K562 (cell line): ENCODE results near the gene PRCP. TPM values are rescaled to one million over a fixed set of nuclear protein-coding genes. Genes with fewer than 3 reads are reported as not detected.
A peak's percentile ranks its signal among the peaks of the same experiment; 100 is the strongest.

ENCODE experiments used
- ATAC-seq: fragments of 200-7000 bp; cut with Tn5 transposase; 3 replicates; pipeline ENCODE4 v1.9.1; 2020; ENCODE audit warnings: moderate library complexity
- BruUV-seq: library from RNA; stranded (reverse); fragments of 400-500 nt; replicated peaks from 2 replicates; lab custom pipeline; 2021; lab: Mats Ljungman, UMichigan
- CTCF ChIA-PET: fragments of 300-600 bp; formaldehyde crosslinking; extraction: SDS; loops from one replicate; lab custom pipeline; 2021; ENCODE audit warnings: low intra/inter-chr PET ratio; lab: Yijun Ruan, JAX
- POLR2A ChIA-PET: fragments of 300-600, 350-650 bp; sonication (Branson Sonifier 250); formaldehyde crosslinking; extraction: SDS; loops from one replicate; lab custom pipeline; 2021; ENCODE audit warnings: antibody characterized with exemption, inconsistent platforms; lab: Yijun Ruan, JAX
- DNase-seq, 4 experiments: peaks; one replicate each; pipeline versions ENCODE4 v3.0.0 to v3.0.0-alpha.2; 2011 to 2018; ENCODE audit warnings: low spot score in 3 of 4, mixed read lengths in 3 of 4; ENCODE audit errors: extremely low read depth in 1 of 4
- FAIRE-seq: peaks from 2 replicates; lab custom pipeline; 2011; peaks lifted over from hg19 to GRCh38; lab: Jason Lieb, UNC
- H2AFZ ChIP-seq: 2 replicates; pipeline ENCODE4 v1.6.0; 2011; ENCODE audit warnings: low read depth, low read length, control low read depth, inconsistent platforms
- H3K27ac ChIP-seq: fragments of 200-600 bp; 3 replicates; pipeline ENCODE4 v1.8.0; 2011; ENCODE audit warnings: low read depth, mild to moderate bottlenecking, control low read depth, inconsistent platforms, low read length, moderate library complexity, mixed read lengths; ENCODE audit errors: extremely low read depth
- H3K27me3 ChIP-seq, 2 experiments: fragments of 300-600 bp in 1 of 2; 2 replicates in 1 of 2; 3 replicates in 1 of 2; pipeline versions ENCODE4 v1.6.0 to v1.8.0; 2011; ENCODE audit warnings: inconsistent platforms in 2 of 2, low read length in 2 of 2, mild to moderate bottlenecking in 1 of 2, mixed read lengths in 1 of 2, moderate library complexity in 1 of 2; ENCODE audit not compliant: control insufficient read depth in 2 of 2, insufficient read depth in 2 of 2
- H3K36me3 ChIP-seq: fragments of 300-600 bp; 3 replicates; pipeline ENCODE4 v1.8.0; 2011; ENCODE audit warnings: mild to moderate bottlenecking, low read length, inconsistent platforms; ENCODE audit not compliant: control insufficient read depth, insufficient read depth
- H3K4me1 ChIP-seq, 2 experiments: fragments of 200-600 bp in 1 of 2; replicated peaks in 1 of 2; 2 replicates in 1 of 2; 3 replicates in 1 of 2; pipeline versions ENCODE4 v1.5.1 to v1.8.0; 2011; ENCODE audit warnings: inconsistent platforms in 2 of 2, low read length in 2 of 2, mild to moderate bottlenecking in 1 of 2, mixed read lengths in 1 of 2, moderate library complexity in 1 of 2; ENCODE audit not compliant: control insufficient read depth in 2 of 2, insufficient read depth in 2 of 2
- H3K4me2 ChIP-seq: 2 replicates; pipeline ENCODE4 v1.6.1; 2011; ENCODE audit warnings: low read length, control low read depth, inconsistent platforms, mixed read lengths; ENCODE audit not compliant: insufficient read depth
- H3K4me3 ChIP-seq: fragments of 200-600 bp; sonication (generic), shearing (Covaris generic); 2 replicates; pipeline ENCODE4 v1.5.1; 2016; ENCODE audit warnings: control low read depth, inconsistent platforms
- H3K79me2 ChIP-seq: fragments of 200-600 bp; 3 replicates; pipeline ENCODE4 v1.8.0; 2011; ENCODE audit warnings: low read length, inconsistent platforms; ENCODE audit not compliant: control insufficient read depth, insufficient read depth
- H3K9ac ChIP-seq, 2 experiments: 2 replicates each; pipeline versions ENCODE4 v1.6.0 to v1.6.1; 2011; ENCODE audit warnings: low read depth in 2 of 2, low read length in 2 of 2, control low read depth in 1 of 2, inconsistent platforms in 1 of 2, mild to moderate bottlenecking in 1 of 2, mixed read lengths in 1 of 2; ENCODE audit not compliant: insufficient read depth in 1 of 2
- H3K9me1 ChIP-seq: one replicate; pipeline ENCODE4 v1.6.0; 2011; ENCODE audit warnings: inconsistent platforms, mild to moderate bottlenecking, low read length, moderate library complexity; ENCODE audit not compliant: control insufficient read depth, insufficient read depth
- H3K9me3 ChIP-seq: replicated peaks from 2 replicates; pipeline ENCODE4 v1.5.1; 2011; ENCODE audit warnings: low read depth, low read length, inconsistent platforms; ENCODE audit not compliant: control insufficient read depth, insufficient read depth
- H4K20me1 ChIP-seq: replicated peaks from 2 replicates; pipeline ENCODE4 v1.6.1; 2011; ENCODE audit warnings: low read length, inconsistent platforms, mixed read lengths; ENCODE audit not compliant: control insufficient read depth, insufficient read depth
- ARNT ChIP-seq, 2 experiments: fragments of 450-650 bp; IDR thresholded peaks; 2 replicates each; pipeline ENCODE4 v1.6.1; 2016; ENCODE audit warnings: mild to moderate bottlenecking in 1 of 2
- C11orf30 ChIP-seq: fragments of 450-650 bp; IDR thresholded peaks from 2 replicates; pipeline ENCODE4 v1.6.1; 2016; ENCODE audit warnings: low read depth, mild to moderate bottlenecking
- MAFF ChIP-seq: IDR thresholded peaks from 2 replicates; pipeline ENCODE4 v1.6.1; 2012; ENCODE audit warnings: low read length, improper control_type of control experiment
- MAFG ChIP-seq: fragments of 450-650 bp; conservative IDR thresholded peaks from 2 replicates; pipeline ENCODE4 v1.6.1; 2016; ENCODE audit warnings: missing genetic modification characterization, missing compliant biosample characterization
- MAFK ChIP-seq: IDR thresholded peaks from 2 replicates; pipeline ENCODE4 v1.6.1; 2011; ENCODE audit warnings: low read length, improper control_type of control experiment
- MAZ ChIP-seq, 2 experiments: fragments of 450-650 bp in 1 of 2; sonication (generic) in 1 of 2; formaldehyde crosslinking; IDR thresholded peaks in 1 of 2; conservative IDR thresholded peaks in 1 of 2; 2 replicates each; pipeline versions ENCODE4 v1.4.0 to v1.5.0; 2020; ENCODE audit warnings: mild to moderate bottlenecking in 1 of 2, missing genetic modification reagents in 1 of 2
- NR2F6 ChIP-seq: fragments of 450-650 bp; formaldehyde crosslinking; IDR thresholded peaks from 2 replicates; pipeline ENCODE4 v1.4.0; 2020; ENCODE audit warnings: mild to moderate bottlenecking
- ZNF232 ChIP-seq: sonication (generic); formaldehyde crosslinking; IDR thresholded peaks from 2 replicates; pipeline ENCODE4 v1.8.0; 2022; ENCODE audit warnings: mild to moderate bottlenecking, missing genetic modification reagents
- ZNF3 ChIP-seq: fragments of 250-450 bp; sonication (Bioruptor Pico); IDR thresholded peaks from 2 replicates; pipeline ENCODE4 v1.5.0; 2021; ENCODE audit warnings: mild to moderate bottlenecking, moderate library complexity
- ZNF316 ChIP-seq: fragments of 450-650 bp; IDR thresholded peaks from 2 replicates; pipeline ENCODE4 v1.6.1; 2016
- in situ Hi-C: fragments of 300-500 bp; cut with MboI; formaldehyde crosslinking; loops from 4 replicates; pipeline ENCODE4 v1.15.0; 2018; ENCODE audit warnings: inconsistent platforms, mixed read lengths
- intact Hi-C: fragments of 100-400 bp; cut with micrococcal nuclease; formaldehyde crosslinking; loops from 2 replicates; pipeline ENCODE4 v1.14.2; 2022
- polyA plus RNA-seq, 8 experiments: library from polyadenylated mRNA; depleted of rRNA in 4 of 8; stranded (reverse) in 5 of 8; unstranded in 3 of 8; fragments of >200 nt; fragmentation: Nextera tagmentation in 2 of 8; fragmentation: Illumina TruSeq in 1 of 8; extraction: Ambion mirVana in 2 of 8; extraction: Trizol in 1 of 8; gene quantifications; 2 replicates each; pipeline versions ENCODE4 v1.2.1 to v1.2.3, GENCODE V29; 2011 to 2014; ENCODE audit warnings: inconsistent platforms in 1 of 8, missing spikeins in 1 of 8
- total RNA-seq, 7 experiments: library from RNA; depleted of rRNA in 6 of 7; stranded (reverse); fragments of >200 nt in 6 of 7; fragmentation: Illumina TruSeq in 2 of 7; extraction: Trizol in 2 of 7; gene quantifications; 2 replicates each; pipeline versions ENCODE4 v1.2.1 to v1.2.3, GENCODE V29; 2011 to 2021; ENCODE audit warnings: low replicate concordance in 1 of 7

PRCP gene
- total and polyA plus RNA-seq, 9 of the 15 experiments (the other 6 are each of a cell fraction or from before 2014, with no cell fraction given) = 9.5 to 43.1 (median 23.2) TPM

DNA sequence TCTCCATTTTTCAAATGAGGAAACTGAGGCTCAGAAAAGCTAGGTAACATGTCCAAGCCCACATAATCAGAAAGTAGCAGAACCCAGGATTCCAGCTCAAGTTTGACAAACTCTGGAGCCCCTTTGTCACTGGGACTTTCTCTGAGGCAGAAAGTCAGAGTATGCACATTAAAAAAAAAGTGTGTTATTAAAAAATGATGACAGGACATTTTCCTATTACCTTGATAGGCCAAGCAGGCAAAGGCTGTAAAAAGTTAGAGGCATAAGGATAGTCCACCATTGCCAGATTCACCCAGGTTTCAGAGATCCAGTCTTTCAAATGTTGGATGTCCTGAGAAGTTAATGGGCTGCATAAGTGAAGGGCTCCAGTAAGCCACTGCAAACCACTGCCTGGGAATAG is 51.4 kb downstream of the PRCP start:
- no peak overlapping the region for H2AFZ ChIP-seq
- CTCF ChIA-PET = no interaction called here
- H4K20me1 ChIP-seq = no peaks in the 10 kb centered on the region
- no peak overlapping the region for H3K4me2 ChIP-seq
- H3K9ac ChIP-seq = no peak overlapping the region
- TF ChIP-seq MAFG (tag) (peak; percentile 73), ZNF316 (peak; percentile 89), ARNT (IDR thresholded peaks at IDR 0.05) (no peak), MAFK (peak; percentile 79), C11orf30 (peak; percentile 67), NR2F6 (no peak), ZNF232 (CRISPR knock-in tag) (no peak), ZNF3 (CRISPR knock-in tag) (no peak), MAZ (CRISPR knock-in tag; conservative IDR thresholded peaks at IDR 0.05 in 1 of 2, IDR thresholded peaks at IDR 0.05 in 1 of 2) (no peak), MAFF (peak; percentile 79)
- TF ChIP-seq, all 486 proteins: peak for 5
- H3K79me2 ChIP-seq = no peaks in the 10 kb centered on the region
- in situ Hi-C loops (no loop called here), intact Hi-C loops (no loop called here)
- no peak for ATAC-seq
- H3K4me1 ChIP-seq = peaks cover 0 to 2% of the 10 kb centered on the region in 2 experiments; a peak in 1 of 5 replicates
- H3K4me3 ChIP-seq = no peak overlapping the region
- no peaks in the 10 kb centered on the region for H3K27me3 ChIP-seq
- no TSS peak for BruUV-seq
- POLR2A ChIA-PET = no interaction called here
- no peaks in the 10 kb centered on the region for H3K9me3 ChIP-seq
- H3K9me1 ChIP-seq = no peaks in the 10 kb centered on the region
- FAIRE-seq = no peak
- H3K27ac ChIP-seq = no peak overlapping the region
- H3K36me3 ChIP-seq = peaks cover 2% of the 10 kb centered on the region; the same call in 1 of the 3 replicates
- DNase-seq = no peak
